Measurements from ENCODE around the gene RNF224. TPM values are rescaled to one million over a fixed set of nuclear protein-coding genes. Genes with fewer than 3 reads are reported as not detected.

RNF224 gene
- total RNA-seq, 1 donor: 0.09 TPM

DNA sequence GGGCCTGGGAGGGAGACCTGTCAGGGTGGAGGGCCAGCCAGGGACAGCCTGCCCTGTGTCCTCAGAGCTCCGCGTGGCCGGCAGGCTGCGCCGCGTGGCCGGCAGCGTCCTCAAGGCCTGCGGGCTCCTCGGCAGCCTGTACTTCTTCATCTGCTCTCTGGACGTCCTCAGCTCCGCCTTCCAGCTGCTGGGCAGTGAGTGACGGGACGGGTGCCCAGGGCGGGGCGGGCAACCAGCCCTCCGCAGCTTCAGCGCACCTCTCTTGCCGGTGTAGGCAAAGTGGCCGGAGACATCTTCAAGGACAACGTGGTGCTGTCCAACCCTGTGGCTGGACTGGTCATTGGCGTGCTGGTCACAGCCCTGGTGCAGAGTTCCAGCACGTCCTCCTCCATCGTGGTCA is 5.2 kb downstream of the RNF224 start:
- DNase-seq (ENCODE audit: low read depth): no peak
- no peak for TF ChIP-seq CTCF (IDR thresholded peaks at IDR 0.05; ENCODE audit: insufficient read depth, low read length)
- no peak overlapping the region for H3K4me3 ChIP-seq (ENCODE audit: low read depth, low read length)

GRCh38 chr9:137233143-137233980 is 6.1 kb downstream of the RNF224 start:
- no peak for TF ChIP-seq CTCF (IDR thresholded peaks at IDR 0.05; ENCODE audit: insufficient read depth, low read length)
- no peak for DNase-seq (ENCODE audit: low read depth)
- no peak overlapping the region for H3K4me3 ChIP-seq (ENCODE audit: low read depth, low read length)

GRCh38 chr9:137234055-137234697 is 6.9 kb downstream of the RNF224 start:
- DNase-seq (ENCODE audit: low read depth): no peak
- TF ChIP-seq CTCF (IDR thresholded peaks at IDR 0.05; ENCODE audit: insufficient read depth, low read length): no peak
- no peak overlapping the region for H3K4me3 ChIP-seq (ENCODE audit: low read depth, low read length)

- H3K4me3 ChIP-seq (ENCODE audit: low read depth, low read length): no peak overlapping the region
- no peak for DNase-seq (ENCODE audit: low read depth)
- no peak for TF ChIP-seq CTCF (IDR thresholded peaks at IDR 0.05; ENCODE audit: insufficient read depth, low read length)
Measured at GRCh38 chr9:137234758-137235423, 7.6 kb downstream of the RNF224 start.

- DNase-seq (ENCODE audit: low read depth): no peak
- H3K4me3 ChIP-seq (ENCODE audit: low read depth, low read length): no peak overlapping the region
- no peak for TF ChIP-seq CTCF (IDR thresholded peaks at IDR 0.05; ENCODE audit: insufficient read depth, low read length)
Measured at GRCh38 chr9:137235424-137236237, 8.3 kb downstream of the RNF224 start.

DNA sequence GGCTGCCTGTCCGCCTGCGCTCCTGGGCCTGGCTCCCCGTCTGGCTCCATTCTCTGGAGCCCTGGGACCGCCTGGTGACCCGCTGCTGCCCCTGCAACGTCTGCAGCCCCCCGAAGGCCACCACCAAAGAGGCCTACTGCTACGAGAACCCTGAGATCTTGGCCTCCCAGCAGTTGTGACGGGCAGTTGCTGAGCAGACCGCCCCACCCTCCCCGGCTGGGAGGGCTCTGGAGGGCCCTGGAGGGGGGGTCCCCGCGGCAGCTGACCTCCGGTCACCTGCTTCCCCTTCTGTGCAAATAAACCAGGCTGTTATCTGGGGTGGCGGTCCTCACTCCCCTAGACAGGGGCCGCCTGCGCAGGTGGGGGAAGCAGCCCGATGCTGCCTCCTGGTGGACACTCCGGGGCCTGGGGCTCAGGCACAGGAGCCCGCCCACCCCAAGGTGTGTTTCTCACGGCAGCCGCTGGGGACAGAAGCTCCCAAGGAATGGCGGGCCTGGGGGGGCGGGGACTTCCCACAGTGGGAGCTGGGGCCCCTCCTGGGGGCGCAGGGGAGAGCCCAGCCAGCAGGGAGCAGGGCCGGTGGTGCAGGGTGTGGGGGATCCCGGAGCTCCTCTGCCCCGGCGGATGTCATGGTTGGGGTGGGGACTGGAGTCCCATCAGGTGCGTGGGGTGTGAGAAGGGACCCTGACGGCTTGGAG is 9.1 kb downstream of the RNF224 start:
- TF ChIP-seq CTCF (IDR thresholded peaks at IDR 0.05; ENCODE audit: insufficient read depth, low read length): peak; percentile 96
- H3K4me3 ChIP-seq (ENCODE audit: low read depth, low read length): no peak overlapping the region
- DNase-seq (ENCODE audit: low read depth): peak; percentile 69

All from fibroblast of the aortic adventitia (primary cell).